GM12892 (cell line): ENCODE data around the gene FAHD2A.

ENCODE experiments used
- POLR2AphosphoS5 ChIP-seq: IDR thresholded peaks from 2 replicates; pipeline ENCODE4 v1.6.1; 2011; ENCODE audit warnings: low read depth, low read length, control low read depth
- TAF1 ChIP-seq: IDR thresholded peaks from 2 replicates; pipeline ENCODE4 v1.6.1; 2011; ENCODE audit warnings: low read depth, mild to moderate bottlenecking, control low read depth, low read length, borderline replicate concordance

GRCh38 chr2:95382192-95382591 is 20.3 kb upstream of the FAHD2A start:
- no peak for TF ChIP-seq TAF1
- no peak for TF ChIP-seq POLR2AphosphoS5
